ENCODE results near the gene RAVER1.

- TF ChIP-seq CTCF (IDR thresholded peaks at IDR 0.05; ENCODE audit: control extremely low read depth in 1 of 3, insufficient read depth in 1 of 3, low read depth in 1 of 3, low read length in 3 of 3) (no peak), ATF2 (IDR thresholded peaks at IDR 0.05; ENCODE audit: low read length) (no peak), CBX8 (IDR thresholded peaks at IDR 0.05; ENCODE audit: borderline replicate concordance, low read depth, low read length) (no peak), ZNF274 (IDR thresholded peaks at IDR 0.05; ENCODE audit: borderline replicate concordance, extremely low read depth, low read length) (no peak), MAX (IDR thresholded peaks at IDR 0.05) (no peak), POLR2A (IDR thresholded peaks at IDR 0.05; ENCODE audit: control extremely low read depth in 1 of 2, low read depth in 2 of 2, low read length in 2 of 2) (no peak), MAFK (IDR thresholded peaks at IDR 0.05; ENCODE audit: low read depth, low read length) (no peak), POLR2AphosphoS5 (IDR thresholded peaks at IDR 0.05; ENCODE audit: low read depth, low read length) (no peak), EZH2 (IDR thresholded peaks at IDR 0.05; ENCODE audit: low read depth, low read length, severe bottlenecking) (no peak), KDM1A (IDR thresholded peaks at IDR 0.05; ENCODE audit: borderline replicate concordance, low read length) (no peak), CHD2 (IDR thresholded peaks at IDR 0.05; ENCODE audit: low read length) (no peak), SRF (IDR thresholded peaks at IDR 0.05; ENCODE audit: low read depth, low read length) (no peak)
Observed at GRCh38 chr19:10339380-10339960, 6.1 kb upstream of the RAVER1 start, which contains the start of gene ICAM3.

All from H1 (cell line).